Left cardiac atrium (tissue), 4 donors: ENCODE measurements around the gene DNAAF3. TPM values are rescaled to one million over a fixed set of nuclear protein-coding genes. Genes with fewer than 3 reads are reported as not detected.
"Not testable (repeated sequence)": the region's sequence is repeated elsewhere in the genome, so short reads cannot be mapped to it uniquely, and the experiment has no call there.

ENCODE experiments used
- ATAC-seq, 2 donors: fragments of 200-7000 bp; cut with Tn5 transposase; one replicate each; pipeline ENCODE4 v1.9.1; 2020; ENCODE audit warnings: mild to moderate bottlenecking in 2 of 2, moderate library complexity in 2 of 2
- DNase-seq: peaks from one replicate; pipeline ENCODE4 v3.0.0-alpha.2; 2020
- intact Hi-C, 2 donors: fragments of 100-400 bp; cut with DNase I; formaldehyde crosslinking; loops; one replicate each; pipeline versions ENCODE4 v1.14.1 to v1.15.1; 2022 to 2023
- total RNA-seq, 2 donors: library from RNA; stranded (reverse); fragmentation: NEBNext Ultra II Directional; extraction: Animal tissue kit (Norgen Biotek cat#: 25700); gene quantifications; one replicate each; pipeline ENCODE4 v1.2.1, GENCODE V29; 2021
- donor health status: DM: no; HTN: yes; CAD: no.
- donor health status: DM: no; HTN: yes; CAD: no; lungs with severe emphysema.
- donor health status: DM: yes; HTN: yes; CAD: no.
- donor health status: Dilated cardiomyopathy.

The DNAAF3 gene
- total RNA-seq, 2 donors from 2014 or later = 0.41 to 1.1 TPM

DNA sequence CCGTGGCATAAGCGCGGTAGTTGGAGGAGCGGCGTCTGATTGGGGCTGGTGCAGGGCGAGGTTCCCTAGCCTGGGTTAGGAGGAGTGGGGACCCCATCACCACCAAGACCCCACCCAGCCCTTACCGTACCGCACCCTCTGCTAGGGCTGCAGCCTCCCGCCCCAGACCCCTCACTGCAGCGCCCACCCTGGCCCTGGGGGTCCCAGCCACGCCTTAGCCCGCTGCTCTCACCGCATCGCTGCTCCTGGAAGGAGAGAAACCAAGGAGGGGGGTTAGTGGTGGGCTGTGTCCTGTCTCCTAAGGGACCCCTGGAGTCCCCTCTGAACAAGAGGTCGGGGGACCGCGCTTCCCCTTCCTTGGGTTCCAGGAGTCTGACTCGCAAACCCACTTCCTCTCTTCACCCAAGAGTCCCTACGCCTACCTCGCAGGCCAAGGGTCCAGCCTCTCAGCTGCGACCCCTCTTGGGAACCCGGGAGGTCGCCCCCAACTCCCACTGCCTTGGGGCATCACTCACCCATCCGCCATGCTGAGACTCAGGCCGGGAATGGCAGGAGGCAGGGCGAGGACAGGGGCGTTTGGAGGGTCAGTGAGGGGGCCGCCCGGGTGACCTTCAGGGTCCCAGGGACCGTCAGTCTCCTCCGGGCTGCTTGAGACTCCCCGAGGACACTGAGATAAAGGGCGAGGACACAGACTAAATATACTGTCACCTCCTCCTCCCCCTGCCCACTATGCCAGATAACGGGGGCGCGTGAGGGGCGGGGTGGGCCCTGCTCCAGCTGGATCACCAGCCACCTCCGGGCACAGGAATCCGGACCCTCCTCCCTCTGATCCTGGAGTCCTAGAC is 9.1 kb downstream of the DNAAF3 start, which contains the start of gene TNNI3:
TNNI3 (minus strand) TSS at position 669 of the 845 bp plus-strand sequence; CDS start at position 526, 143 bp downstream.
- intact Hi-C loops = no loop called here
- ATAC-seq (peak; percentile 35 to 51), DNase-seq (peak; percentile 56)

DNA sequence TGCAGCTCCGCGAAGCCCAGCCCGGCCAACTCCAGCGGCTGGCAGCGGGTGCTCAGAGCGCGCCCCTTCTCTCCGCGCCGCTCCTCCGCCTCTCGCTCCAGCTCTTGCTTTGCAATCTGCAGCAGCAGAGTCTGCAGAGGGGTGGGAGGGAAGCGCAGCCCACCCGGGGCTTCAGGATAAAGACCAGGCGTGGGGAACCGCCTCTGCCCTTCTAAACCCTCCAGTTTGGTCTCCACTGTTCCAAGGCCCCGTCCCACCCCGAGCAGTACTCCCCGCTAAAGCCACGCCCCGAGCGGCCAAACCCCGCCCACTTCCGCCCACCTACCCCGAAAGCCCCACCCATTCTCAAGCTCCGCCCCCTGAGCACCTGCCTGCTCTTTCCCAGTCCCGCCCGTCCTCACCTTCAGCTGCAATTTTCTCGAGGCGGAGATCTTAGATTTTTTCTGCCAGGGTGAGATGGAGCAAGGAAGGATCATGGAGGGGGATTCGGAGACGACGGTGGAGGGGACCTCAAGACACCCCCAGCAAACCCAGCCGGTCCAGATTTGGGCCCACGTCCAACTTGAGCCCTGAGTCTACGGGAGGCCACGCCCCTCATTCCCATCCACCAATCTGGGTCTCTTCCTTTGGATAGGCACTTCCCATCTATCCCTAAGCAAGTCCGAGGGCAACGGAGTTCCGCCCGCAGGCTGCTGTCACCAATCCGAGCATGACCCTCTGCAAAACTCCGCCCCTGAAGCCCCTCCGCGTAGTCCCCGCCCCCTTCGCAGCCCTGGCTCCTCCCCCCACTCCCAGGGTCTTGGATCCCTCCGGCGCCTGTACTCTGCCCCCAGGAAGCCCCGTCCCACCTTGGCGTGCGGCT is 10.0 kb downstream of the DNAAF3 start:
- DNase-seq (peak; percentile 60), ATAC-seq (peak; percentile 48 to 82)
- intact Hi-C loops = no loop called here

DNA sequence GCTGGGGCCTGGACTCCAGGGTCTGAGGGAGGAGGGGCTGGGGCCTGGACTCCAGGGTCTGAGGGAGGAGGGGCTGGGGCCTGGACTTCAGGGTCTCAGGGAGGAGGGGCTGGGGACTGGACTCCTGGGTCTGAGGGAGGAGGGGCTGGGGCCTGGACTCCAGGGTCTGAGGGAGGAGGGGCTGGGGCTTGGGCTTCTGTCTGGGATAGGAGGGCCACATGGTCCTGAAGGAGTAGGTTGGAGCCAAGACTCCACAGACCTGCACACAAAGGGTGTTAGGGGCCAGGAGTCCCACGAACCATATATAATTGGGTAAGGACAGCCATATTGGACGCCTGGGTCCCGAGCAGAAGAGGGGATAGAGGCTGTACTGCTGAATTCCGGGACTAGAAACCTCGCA is 10.6 kb downstream of the DNAAF3 start:
- DNase-seq, intact Hi-C loops, ATAC-seq: not testable (repeated sequence)

DNA sequence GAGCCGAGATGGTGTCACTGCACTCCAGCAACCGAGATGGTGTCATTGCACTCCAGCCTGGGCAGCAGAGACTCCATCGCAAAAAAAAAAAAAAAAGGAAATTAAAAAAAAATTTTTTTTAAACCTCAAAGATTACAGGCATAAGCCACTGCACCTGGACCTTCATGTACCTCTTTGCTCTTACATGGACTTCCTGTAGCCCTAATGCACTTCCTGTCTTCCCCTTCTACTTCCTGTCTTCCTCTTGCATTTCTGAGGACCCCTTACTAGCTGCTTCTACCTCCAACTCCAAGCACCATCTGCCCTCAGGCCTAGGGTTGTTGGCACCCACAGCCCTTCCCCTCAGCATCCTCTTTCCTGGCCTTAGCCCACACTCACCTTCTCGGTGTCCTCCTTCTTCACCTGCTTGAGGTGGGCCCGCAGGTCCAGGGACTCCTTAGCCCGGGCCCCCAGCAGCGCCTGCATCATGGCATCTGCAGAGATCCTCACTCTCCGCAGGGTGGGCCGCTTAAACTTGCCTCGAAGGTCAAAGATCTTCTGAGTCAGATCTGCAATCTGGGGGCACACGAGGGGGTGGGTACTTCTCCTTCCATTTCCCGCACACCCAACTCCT is 12.7 kb downstream of the DNAAF3 start:
- intact Hi-C loops = no loop called here
- DNase-seq = no peak
- ATAC-seq = no peak

DNA sequence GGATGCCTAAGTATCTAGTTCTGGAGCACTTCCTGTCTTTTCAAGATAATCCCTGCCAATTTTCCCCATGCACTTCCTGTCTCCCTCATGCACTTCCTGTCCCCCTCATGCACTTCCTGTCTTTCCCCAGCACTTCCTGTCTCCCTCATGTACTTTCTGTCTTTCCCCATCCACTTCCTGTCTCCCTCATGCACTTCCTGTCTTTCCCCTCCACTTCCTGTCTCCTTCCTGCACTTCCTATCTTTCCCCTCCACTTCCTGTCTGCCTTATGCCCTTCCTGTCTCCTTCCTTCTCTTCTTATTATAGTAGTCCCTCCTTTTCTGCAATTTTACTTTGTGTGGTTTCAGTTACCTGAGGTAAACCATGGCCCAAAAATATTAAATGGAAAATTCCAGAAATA is 14.4 kb downstream of the DNAAF3 start:
- no peak for DNase-seq

DNA sequence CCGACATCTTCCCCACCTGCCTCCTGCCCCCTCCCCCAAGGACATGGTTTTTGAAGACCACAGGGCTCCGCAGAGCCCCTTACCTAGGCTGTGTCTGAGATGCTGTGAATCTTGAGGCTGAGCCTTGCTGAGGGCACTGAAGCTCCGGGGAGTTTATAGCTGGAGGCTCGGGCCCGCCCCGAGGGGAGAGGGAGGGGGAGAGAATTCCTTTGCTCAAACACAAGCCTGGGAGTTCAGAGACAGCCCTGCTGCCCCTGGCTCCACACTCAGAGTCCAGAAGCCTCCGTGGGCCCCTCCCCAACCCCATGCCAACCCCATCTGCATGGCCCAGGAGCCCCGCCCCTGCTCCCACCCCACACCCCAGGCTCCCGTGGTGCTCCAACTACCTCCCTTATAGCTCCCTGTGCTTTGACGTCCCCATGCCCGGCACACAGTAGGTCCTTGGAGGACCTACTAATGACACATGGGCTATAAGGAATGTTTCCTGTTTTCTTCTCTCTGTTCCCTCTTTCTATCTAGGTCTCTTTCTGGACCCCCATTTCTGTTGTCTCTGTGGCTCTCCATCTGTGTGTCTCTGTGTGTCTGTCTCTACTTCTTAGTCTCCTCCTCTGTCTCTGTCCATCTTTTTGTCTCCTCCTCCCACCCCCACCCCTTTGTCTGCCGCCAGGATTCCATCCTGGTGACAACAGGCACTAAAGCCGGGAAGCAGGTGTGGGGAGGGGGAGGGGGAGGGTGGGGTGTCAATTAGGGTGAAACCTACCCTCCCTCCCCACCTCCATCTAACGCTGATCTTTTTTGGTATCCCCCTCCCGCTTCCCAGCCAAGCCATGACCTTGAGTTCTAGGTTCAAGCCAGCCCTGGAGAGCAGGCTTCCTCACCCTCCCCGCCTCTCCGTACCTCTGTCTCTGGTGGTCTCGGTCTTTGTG is 17.1 kb downstream of the DNAAF3 start, which contains the start of gene TNNT1:
TNNT1 (minus strand) TSS at position 129 of the 926 bp plus-strand sequence. CDS start 2,049 bp downstream, outside the sequence.
- ATAC-seq (peak; percentile 45 to 54), DNase-seq (no peak)
- intact Hi-C loops = loop anchor here in 1 of 2 donors (10.0 kb wide), 1 partner anchor 265 kb away; no protein-coding TSS in a partner anchor

More for the DNA sequence above, 14.4 kb downstream of the DNAAF3 start:
- intact Hi-C loops = no loop called here
- ATAC-seq = no peak

DNA sequence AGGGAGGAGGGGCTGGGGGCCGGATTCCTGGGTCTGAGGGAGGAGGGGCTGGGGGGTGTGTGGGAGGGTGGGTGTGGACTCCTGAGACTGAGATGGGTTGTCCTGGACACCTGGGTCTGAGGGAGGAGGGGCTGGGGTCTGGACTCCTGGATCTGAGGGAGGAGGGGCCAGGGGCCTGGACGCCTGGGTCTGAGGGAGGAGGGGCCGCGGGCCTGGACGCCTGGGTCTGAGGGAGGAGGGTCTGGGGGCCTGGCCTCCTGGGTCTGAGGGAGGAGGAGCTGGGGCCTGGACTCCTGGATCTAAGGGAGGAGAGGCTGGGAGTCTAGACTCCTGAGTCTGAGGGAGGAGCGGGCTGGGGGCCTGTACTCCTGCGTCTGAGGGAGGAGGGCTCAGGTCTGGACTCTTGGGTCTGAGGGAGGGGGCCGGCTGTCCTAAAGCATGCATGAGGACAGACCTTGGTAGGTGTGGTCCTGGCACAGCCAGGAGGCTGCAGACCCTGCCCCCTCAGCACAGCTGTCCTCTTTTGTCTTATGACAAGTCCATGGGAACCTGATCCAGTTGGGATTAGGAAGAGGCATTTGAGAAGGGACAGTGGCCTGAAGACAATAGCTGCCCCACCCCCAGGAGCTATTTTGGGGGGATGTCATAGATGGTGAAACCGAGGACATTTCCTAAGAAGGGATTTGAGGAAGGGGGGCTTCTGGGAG is 18.7 kb downstream of the DNAAF3 start:
- DNase-seq = no peak
- ATAC-seq = no peak
- intact Hi-C loops = loop anchor here in 1 of 2 donors (10.0 kb wide), 1 partner anchor 267 kb away; no protein-coding TSS in a partner anchor

DNA sequence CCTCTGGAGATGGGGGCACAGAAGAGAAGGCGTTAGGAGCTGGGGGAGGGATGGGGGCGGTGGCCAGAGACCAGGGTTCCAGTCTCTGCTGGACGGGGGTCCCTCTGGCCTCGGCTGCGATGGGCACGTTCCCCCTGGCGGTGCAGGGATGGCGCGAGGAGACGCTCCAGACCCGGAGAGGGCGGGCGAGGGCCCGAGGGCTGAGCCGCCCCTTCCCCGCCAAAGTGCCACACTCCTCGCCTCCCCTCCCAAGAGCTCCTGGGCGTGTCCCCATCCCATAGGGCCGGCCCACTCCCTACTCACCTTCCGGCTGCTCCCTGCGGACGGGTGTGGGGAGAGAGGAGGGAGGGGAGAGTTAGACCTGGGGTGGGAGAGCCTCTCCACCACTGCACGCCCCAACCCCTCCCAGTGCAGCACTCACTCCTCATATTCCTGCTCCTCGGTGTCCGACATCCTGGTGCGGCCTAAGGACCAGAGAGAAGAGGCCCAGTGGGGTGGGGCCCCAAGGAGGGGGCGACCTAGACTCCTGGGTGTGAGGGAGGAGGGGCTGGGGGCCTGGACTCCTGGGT is 19.6 kb downstream of the DNAAF3 start:
- intact Hi-C loops = loop anchor here in 1 of 2 donors (10.0 kb wide), 1 partner anchor 268 kb away; no protein-coding TSS in a partner anchor
- ATAC-seq = peak in 1 of 2 donors; percentile 56

DNA sequence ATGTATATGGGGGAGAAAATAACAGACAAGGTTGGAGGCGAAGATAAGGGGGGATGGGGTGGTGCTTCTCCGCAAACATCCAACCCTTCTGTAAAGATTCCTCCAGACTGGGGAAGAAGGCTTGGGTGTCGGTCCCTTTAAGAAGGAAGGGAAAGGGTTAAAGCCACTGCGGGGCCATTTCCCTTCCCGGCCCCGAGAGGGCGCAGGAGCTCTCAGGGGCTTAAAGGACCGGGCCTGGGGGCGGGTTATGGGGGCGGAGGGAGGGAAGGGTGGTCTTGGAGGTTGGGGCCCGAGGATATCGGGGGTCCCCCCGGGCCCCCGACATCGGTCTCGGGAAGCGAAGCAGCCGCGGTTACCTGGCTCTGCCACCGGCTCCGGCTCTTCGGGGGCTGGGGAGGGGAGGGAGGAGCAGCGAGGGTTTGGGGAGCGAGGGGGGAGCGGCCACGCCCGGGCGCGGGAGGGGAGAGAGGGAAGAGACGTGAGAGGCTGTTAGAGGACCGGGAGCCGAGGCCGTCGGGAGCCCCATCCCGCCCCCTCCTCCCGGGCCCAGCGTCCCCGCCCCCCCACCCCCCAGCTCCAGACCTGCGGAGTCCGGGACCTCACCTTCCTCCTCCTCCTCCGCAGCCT is 20.2 kb downstream of the DNAAF3 start:
- intact Hi-C loops = loop anchor here in 1 of 2 donors (10.0 kb wide), 1 partner anchor 269 kb away; no protein-coding TSS in a partner anchor
- peak in 1 of 2 donors; percentile 10 for ATAC-seq
- DNase-seq = no peak

More for the DNA sequence above, 19.6 kb downstream of the DNAAF3 start:
- DNase-seq = no peak

DNA sequence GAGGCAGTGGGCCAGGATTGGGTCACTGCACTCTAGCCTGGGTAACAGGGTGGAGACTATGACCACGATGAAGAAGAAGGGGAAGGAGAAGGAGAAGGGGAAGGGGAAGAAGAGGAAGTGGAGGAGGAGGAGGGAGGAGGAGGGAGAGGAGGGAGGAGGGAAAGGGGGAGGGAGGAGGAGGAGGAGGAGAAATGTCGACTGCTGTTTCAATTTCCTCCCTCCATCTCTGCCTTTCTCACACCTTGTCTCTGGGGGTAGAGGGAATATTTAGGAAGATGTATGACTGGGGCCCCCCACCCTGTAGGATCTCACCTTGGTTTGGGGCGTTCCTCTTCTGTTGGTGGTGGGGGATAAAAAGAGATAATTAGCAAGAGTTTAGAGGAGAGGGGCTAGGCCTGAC is 21.2 kb downstream of the DNAAF3 start:
- intact Hi-C loops = loop anchor here in 1 of 2 donors (10.0 kb wide), 1 partner anchor 270 kb away; no protein-coding TSS in a partner anchor
- ATAC-seq = no peak
- DNase-seq = no peak

DNA sequence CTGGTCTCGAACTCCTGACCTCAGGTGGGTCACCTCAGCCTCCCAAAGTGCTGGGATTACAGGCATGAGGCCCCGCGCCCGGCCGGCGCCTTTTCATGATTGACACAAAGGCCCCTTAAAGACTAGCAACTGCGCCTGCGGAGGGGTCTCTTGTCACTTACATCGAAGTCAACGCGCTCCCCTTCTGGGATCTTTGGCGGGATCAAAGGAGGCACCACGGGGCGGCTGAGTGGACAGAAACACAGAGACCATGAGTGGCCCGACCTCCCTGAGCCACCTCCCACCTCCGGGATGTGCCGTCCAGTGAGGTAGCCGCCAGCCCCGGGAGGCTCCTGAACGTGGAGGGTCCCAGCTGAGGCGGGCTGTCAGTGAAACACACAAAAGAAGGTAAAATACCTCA is 24.7 kb downstream of the DNAAF3 start:
- DNase-seq (no peak), ATAC-seq (no peak)
- intact Hi-C loops = loop anchor here (2.0 to 10.0 kb wide), 2 partner anchors 273 to 277 kb away; no protein-coding TSS in a partner anchor

DNA sequence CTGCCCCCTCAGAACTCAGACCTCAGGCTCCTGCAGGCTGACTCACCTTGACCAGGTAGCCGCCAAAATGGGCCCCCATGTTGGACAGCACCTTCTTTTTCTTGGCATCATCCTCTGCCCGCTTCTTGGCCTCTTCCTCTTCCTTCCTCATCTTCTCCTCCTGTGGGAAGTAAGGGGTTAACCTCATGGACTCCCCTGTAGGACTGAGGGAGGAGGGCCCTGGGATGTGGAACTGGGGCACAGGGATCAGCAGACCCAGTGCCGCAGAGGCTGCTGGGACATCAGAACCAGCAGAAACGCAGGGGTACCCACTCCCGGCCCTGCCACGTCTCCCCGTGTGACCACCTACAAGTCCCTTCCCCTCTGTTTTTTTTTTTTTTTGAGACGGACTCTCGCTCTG is 28.5 kb downstream of the DNAAF3 start:
- no peak for DNase-seq
- intact Hi-C loops = no loop called here
- no peak for ATAC-seq

DNA sequence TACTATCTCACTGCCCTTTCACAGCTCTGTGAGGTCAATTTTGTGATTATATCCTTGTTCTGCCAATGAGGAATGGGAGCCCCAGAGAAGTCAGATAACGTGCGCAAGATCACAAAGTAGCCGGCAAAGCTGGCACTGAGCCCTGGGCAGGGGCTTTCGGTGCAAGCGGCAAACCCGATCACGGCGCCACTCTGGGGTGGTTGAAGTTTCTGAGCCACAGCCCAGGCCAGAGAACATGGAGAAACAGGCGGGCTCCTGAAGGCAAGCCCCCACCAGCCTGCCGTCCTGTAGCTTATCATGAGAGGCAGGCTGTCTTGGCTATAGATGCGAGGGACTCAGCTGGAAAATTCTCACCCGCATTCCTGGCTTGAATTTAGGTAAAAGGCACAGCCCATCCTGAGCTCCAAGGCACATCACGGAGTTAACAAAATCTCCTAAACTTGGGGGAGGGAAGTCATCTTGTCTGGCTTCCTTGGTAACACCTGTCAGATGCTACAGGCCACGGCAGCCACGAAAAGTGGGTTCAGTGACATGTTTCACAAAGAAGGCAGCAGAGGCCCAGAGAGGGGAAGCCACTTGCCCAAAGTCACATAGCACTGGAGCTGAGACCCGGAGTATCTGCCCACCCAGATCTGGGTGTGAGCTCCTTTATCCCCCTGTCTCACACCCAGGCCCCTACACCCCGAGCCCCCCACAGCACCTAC is 29.9 kb downstream of the DNAAF3 start:
- intact Hi-C loops = no loop called here
- ATAC-seq = no peak
- DNase-seq = no peak

DNA sequence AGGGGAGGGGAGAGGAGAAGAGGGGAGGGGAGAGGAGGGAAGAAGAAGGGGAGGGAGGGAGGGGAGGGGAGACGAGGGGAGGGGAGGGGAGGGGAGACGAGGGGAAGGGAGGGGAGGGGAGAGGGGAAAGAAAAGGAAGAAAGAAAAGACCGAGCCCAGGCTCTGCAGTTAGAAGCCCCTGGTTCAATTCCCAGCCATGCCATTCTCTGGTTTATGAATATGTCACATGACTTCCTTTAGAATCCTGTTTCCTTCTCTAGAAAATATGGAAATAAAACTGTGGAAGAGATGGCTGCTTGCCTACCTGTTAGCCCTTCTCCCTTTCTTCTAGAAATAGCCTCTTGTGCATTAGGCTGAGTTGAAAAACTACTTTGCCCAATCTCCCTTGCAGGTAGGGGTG is 31.7 kb downstream of the DNAAF3 start:
- DNase-seq (no peak), ATAC-seq (no peak)
- intact Hi-C loops = no loop called here

DNA sequence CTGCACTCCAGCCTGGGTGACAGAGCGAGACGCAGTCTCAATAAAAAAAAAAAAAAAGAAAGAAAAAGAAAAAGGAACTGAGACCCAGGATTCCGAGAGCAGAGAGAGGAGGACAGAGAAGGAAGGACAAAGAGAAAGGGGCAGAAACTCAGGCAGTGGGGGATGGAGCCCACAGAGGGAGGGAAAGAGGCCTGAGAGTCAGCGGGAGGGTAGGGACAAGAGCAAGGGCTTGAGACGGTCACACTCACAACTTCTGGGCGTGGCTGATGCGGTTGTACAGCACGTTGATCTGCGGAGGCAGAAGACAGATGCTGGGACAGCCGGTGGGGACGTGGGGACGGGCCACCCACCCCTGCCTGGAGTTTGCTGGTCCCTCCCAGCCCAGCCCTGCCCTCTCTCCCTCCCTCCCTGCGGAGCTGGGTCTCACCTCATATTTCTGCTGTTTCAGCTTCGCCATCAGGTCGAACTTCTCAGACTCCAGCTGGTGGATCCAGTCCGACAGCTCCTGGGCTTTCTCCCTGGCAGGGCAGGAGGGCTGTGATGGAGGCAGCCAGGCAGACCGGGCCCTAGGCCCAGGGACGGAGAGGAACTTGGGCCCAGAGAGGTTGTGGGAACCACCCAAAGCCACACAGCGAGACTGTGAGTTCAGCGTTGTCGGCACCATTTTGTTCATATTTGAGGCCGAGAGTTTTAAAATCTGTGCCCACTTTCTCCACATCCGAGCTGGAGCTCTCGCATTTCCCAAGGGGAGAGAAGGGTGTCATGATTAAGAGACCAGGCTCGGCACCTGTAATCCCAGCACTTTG is 32.6 kb downstream of the DNAAF3 start:
- DNase-seq (no peak), ATAC-seq (no peak)
- intact Hi-C loops = no loop called here
